Kidney epithelial cell (primary cell): ENCODE data around the gene CAPN11. TPM values are rescaled to one million over a fixed set of nuclear protein-coding genes. Genes with fewer than 3 reads are reported as not detected.

Experiments used
- DNase-seq: peaks from one replicate; pipeline ENCODE4 v3.0.0-alpha.2; 2010; ENCODE audit warnings: low read depth
- H3K27me3 ChIP-seq: 2 replicates; pipeline ENCODE4 v1.6.0; 2011; ENCODE audit warnings: low read length; ENCODE audit not compliant: control insufficient read depth, insufficient read depth
- H3K36me3 ChIP-seq: 2 replicates; pipeline ENCODE4 v1.5.1; 2011; ENCODE audit warnings: low read length; ENCODE audit not compliant: control insufficient read depth, insufficient read depth
- H3K4me3 ChIP-seq: 2 replicates; pipeline ENCODE4 v1.5.1; 2011; ENCODE audit warnings: low read depth, mild to moderate bottlenecking, control low read depth, low read length
- CTCF ChIP-seq: IDR thresholded peaks from 2 replicates; pipeline ENCODE4 v1.5.1; 2011; ENCODE audit warnings: mild to moderate bottlenecking, moderate library complexity, low read length, control low read depth, inconsistent platforms; ENCODE audit not compliant: insufficient read depth, poor library complexity, severe bottlenecking
- total RNA-seq: library from RNA; depleted of rRNA; stranded (reverse); fragments of >200 nt; gene quantifications from 2 replicates; pipeline ENCODE4 v1.2.3, GENCODE V29; 2015

CAPN11 gene
- total RNA-seq, 1 donor from 2014 or later: not detected

- Histone ChIP-seq H3K36me3 (no peaks in the 10 kb centered on the region), H3K27me3 (no peaks in the 10 kb centered on the region), H3K4me3 (no peak overlapping the region)
- no peak for TF ChIP-seq CTCF
- no peak for DNase-seq
Measured at GRCh38 chr6:44225579-44226325, 67.1 kb downstream of the CAPN11 start.

- H3K4me3 ChIP-seq: no peak overlapping the region
- TF ChIP-seq CTCF: no peak
- DNase-seq: no peak
- no peaks in the 10 kb centered on the region for H3K27me3 ChIP-seq
- no peaks in the 10 kb centered on the region for H3K36me3 ChIP-seq
Measured at GRCh38 chr6:44226368-44227147, 67.9 kb downstream of the CAPN11 start.

- Histone ChIP-seq H3K27me3 (no peaks in the 10 kb centered on the region), H3K4me3 (no peak overlapping the region), H3K36me3 (no peaks in the 10 kb centered on the region)
- no peak for DNase-seq
- TF ChIP-seq CTCF: no peak
Measured at GRCh38 chr6:44227148-44227793, 68.7 kb downstream of the CAPN11 start.

GRCh38 chr6:44228031-44228430, 69.4 kb downstream of the CAPN11 start:
- DNase-seq: no peak
- TF ChIP-seq CTCF: no peak
- no peak overlapping the region for H3K4me3 ChIP-seq
- H3K36me3 ChIP-seq: no peaks in the 10 kb centered on the region
- no peaks in the 10 kb centered on the region for H3K27me3 ChIP-seq

- no peak overlapping the region for H3K4me3 ChIP-seq
- H3K36me3 ChIP-seq: peaks cover 1% of the 10 kb centered on the region
- no peaks in the 10 kb centered on the region for H3K27me3 ChIP-seq
- DNase-seq: no peak
- no peak for TF ChIP-seq CTCF
Measured at GRCh38 chr6:44228433-44228832, 69.8 kb downstream of the CAPN11 start.
